ENCODE data around the gene GPR82. TPM values are rescaled to one million over a fixed set of nuclear protein-coding genes. Genes with fewer than 3 reads are reported as not detected.

The GPR82 gene
- polyA plus RNA-seq, 3 donors: 0.40 to 2.0 (median 0.67) TPM

DNA sequence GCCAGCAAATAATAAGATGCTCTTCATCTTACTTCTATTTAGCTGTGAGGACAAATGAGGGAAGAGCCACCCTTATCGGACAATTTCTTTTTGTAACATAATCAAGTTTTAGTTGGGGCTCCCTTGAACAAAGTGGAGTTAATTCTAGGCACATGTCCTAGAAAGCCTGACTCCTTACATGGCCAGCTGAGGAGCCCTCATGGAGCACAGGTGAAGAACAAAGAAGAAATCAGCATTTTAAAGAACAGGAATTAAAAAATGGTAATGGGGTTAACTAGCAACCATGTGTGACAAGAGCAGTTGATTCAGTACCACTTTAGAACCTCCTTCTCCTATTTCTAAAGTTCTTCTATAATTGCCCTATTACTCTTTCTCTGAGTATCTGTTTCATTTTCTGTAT, 15.9 kb downstream of the GPR82 start:
- Mint-ChIP-seq H3K27me3 (ENCODE audit: low read depth in 3 of 3) (peaks cover 0 to 15% (median 1%) of the 10 kb centered on the region in 3 donors), H3K9me3 (no peaks in the 10 kb centered on the region), H3K4me3 (no peak overlapping the region), H3K27ac (no peak overlapping the region), H3K4me1 (peaks cover 3% of the 10 kb centered on the region), H3K36me3 (peaks cover 10 to 11% of the 10 kb centered on the region in 2 donors)
- Histone ChIP-seq H3K36me3 (replicated peaks in 1 of 2; ENCODE audit: control insufficient read depth in 1 of 2, insufficient read depth in 2 of 2, low read length in 2 of 2) (no peaks in the 10 kb centered on the region), H3K79me2 (ENCODE audit: insufficient read depth, low read length) (no peaks in the 10 kb centered on the region), H3K9me3 (replicated peaks in 1 of 2; ENCODE audit: control insufficient read depth in 1 of 2, insufficient read depth in 1 of 2, low read length in 2 of 2) (no peaks in the 10 kb centered on the region), H3K4me3 (replicated peaks in 1 of 3; ENCODE audit: low read depth in 2 of 3, low read length in 3 of 3) (no peak overlapping the region), H3K9ac (ENCODE audit: insufficient read depth, low read length, poor library complexity, severe bottlenecking) (no peak overlapping the region), H3K27me3 (ENCODE audit: control insufficient read depth in 2 of 2, insufficient read depth in 2 of 2, low read length in 2 of 2) (peaks cover 0 to 5% of the 10 kb centered on the region in 2 donors), H3K4me2 (replicated peaks; ENCODE audit: extremely low read depth, low read length, poor library complexity, severe bottlenecking) (no peak overlapping the region), H3K4me1 (ENCODE audit: control insufficient read depth in 1 of 2, insufficient read depth in 2 of 2, low read length in 2 of 2) (no peaks in the 10 kb centered on the region), H4K20me1 (ENCODE audit: insufficient read depth, low read length) (no peaks in the 10 kb centered on the region), H2AFZ (ENCODE audit: insufficient read depth, low read depth, low read length, poor library complexity, severe bottlenecking) (no peak overlapping the region), H3K27ac (ENCODE audit: low read depth in 1 of 2, low read length in 2 of 2) (no peak overlapping the region)
- intact Hi-C loops (cut with micrococcal nuclease): no loop called here
- no CpG with 5 or more reads among the region's 1 CpG for WGBS (ENCODE audit: insufficient coverage)
- TF ChIP-seq, protein P1, sequence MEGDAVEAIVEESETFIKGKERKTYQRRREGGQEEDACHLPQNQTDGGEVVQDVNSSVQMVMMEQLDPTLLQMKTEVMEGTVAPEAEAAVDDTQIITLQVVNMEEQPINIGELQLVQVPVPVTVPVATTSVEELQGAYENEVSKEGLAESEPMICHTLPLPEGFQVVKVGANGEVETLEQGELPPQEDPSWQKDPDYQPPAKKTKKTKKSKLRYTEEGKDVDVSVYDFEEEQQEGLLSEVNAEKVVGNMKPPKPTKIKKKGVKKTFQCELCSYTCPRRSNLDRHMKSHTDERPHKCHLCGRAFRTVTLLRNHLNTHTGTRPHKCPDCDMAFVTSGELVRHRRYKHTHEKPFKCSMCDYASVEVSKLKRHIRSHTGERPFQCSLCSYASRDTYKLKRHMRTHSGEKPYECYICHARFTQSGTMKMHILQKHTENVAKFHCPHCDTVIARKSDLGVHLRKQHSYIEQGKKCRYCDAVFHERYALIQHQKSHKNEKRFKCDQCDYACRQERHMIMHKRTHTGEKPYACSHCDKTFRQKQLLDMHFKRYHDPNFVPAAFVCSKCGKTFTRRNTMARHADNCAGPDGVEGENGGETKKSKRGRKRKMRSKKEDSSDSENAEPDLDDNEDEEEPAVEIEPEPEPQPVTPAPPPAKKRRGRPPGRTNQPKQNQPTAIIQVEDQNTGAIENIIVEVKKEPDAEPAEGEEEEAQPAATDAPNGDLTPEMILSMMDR (IDR thresholded peaks at IDR 0.05): no peak
- no peak for DNase-seq

DNA sequence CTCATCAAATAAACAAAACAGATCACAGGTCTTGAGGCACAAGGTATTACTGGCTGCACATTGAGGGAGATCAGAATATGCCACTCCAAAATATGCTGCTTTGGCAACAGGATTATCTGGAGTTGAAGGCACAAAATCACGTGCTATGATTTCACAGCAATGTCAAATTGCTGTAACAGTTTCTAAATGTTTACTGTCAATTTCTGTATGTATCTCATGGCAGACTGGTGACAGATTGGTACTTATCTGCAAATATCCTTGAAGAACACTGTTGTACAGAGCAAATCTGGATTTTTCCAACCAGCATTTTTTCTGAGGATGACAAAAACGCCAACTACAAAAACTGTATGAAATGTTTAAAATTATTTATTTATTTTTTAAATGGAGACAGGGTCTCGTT, 26.7 kb downstream of the GPR82 start:
- Histone ChIP-seq H2AFZ (ENCODE audit: insufficient read depth, low read depth, low read length, poor library complexity, severe bottlenecking) (no peak overlapping the region), H3K4me3 (replicated peaks in 1 of 3; ENCODE audit: low read depth in 2 of 3, low read length in 3 of 3) (no peak overlapping the region), H3K79me2 (ENCODE audit: insufficient read depth, low read length) (no peaks in the 10 kb centered on the region), H3K36me3 (replicated peaks in 1 of 2; ENCODE audit: control insufficient read depth in 1 of 2, insufficient read depth in 2 of 2, low read length in 2 of 2) (no peaks in the 10 kb centered on the region), H4K20me1 (ENCODE audit: insufficient read depth, low read length) (no peaks in the 10 kb centered on the region), H3K27me3 (ENCODE audit: control insufficient read depth in 2 of 2, insufficient read depth in 2 of 2, low read length in 2 of 2) (no peaks in the 10 kb centered on the region), H3K27ac (ENCODE audit: low read depth in 1 of 2, low read length in 2 of 2) (no peak overlapping the region), H3K4me1 (ENCODE audit: control insufficient read depth in 1 of 2, insufficient read depth in 2 of 2, low read length in 2 of 2) (no peaks in the 10 kb centered on the region), H3K9ac (ENCODE audit: insufficient read depth, low read length, poor library complexity, severe bottlenecking) (no peak overlapping the region), H3K9me3 (replicated peaks in 1 of 2; ENCODE audit: control insufficient read depth in 1 of 2, insufficient read depth in 1 of 2, low read length in 2 of 2) (no peaks in the 10 kb centered on the region), H3K4me2 (replicated peaks; ENCODE audit: extremely low read depth, low read length, poor library complexity, severe bottlenecking) (no peak overlapping the region)
- no peak overlapping the region for H3K27ac Mint-ChIP-seq
- H3K4me1 Mint-ChIP-seq: no peaks in the 10 kb centered on the region
- intact Hi-C loops (cut with micrococcal nuclease): no loop called here
- no peak for DNase-seq
- TF ChIP-seq, protein P1 (IDR thresholded peaks at IDR 0.05): no peak
- peaks cover 3% of the 10 kb centered on the region in 2 donors for H3K36me3 Mint-ChIP-seq
- H3K4me3 Mint-ChIP-seq: no peak overlapping the region
- no CpG with 5 or more reads among the region's 3 CpGs for WGBS (ENCODE audit: insufficient coverage)
- H3K9me3 Mint-ChIP-seq: peaks cover 0 to 1% (median 0%) of the 10 kb centered on the region in 7 donors
- peaks cover 0 to 3% (median 1%) of the 10 kb centered on the region in 3 donors for H3K27me3 Mint-ChIP-seq (ENCODE audit: low read depth in 3 of 3)

Data from CD14-positive monocyte (primary cell).